Esophagus squamous epithelium (tissue), 4 donors: ENCODE data around the gene SLC39A5.

Experiments used
- POLR2A ChIP-seq, 4 donors: fragments of 450-650 bp; IDR thresholded peaks; one replicate each; pipeline ENCODE4 v1.6.1; 2017; ENCODE audit warnings: antibody characterized with exemption in 4 of 4, mild to moderate bottlenecking in 4 of 4, moderate library complexity in 3 of 4
- TF ChIP-seq, protein P1 (sequence below), 6 experiments: fragments of 450-650 bp in 4 of 6; fragments of 200-600 bp in 2 of 6; sonication (generic) in 2 of 6; IDR thresholded peaks; one replicate each; pipeline ENCODE4 v1.5.1; 2016 to 2019; ENCODE audit warnings: antibody characterized with exemption in 6 of 6, mild to moderate bottlenecking in 4 of 6, moderate library complexity in 4 of 6

DNA sequence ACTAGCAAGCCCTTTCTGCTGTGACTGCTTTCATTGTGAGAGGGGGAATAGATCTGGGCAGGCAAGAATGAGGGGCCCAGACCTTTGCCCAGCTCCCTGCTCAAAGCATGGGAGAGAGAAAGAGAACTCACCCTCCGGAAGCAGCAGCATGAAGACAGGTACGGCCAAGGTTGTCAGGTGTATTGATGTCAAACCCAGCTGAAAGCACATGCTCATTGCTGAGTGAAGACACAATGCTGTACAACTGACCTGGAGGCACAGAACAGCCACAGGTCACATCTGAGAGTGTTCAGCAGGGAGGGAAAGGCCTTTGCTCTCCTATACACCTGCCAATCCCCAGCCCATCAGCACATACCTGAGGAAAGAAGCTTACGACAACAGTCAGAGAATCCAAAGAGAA is 22.8 kb downstream of the SLC39A5 start:
- TF ChIP-seq, protein P1, sequence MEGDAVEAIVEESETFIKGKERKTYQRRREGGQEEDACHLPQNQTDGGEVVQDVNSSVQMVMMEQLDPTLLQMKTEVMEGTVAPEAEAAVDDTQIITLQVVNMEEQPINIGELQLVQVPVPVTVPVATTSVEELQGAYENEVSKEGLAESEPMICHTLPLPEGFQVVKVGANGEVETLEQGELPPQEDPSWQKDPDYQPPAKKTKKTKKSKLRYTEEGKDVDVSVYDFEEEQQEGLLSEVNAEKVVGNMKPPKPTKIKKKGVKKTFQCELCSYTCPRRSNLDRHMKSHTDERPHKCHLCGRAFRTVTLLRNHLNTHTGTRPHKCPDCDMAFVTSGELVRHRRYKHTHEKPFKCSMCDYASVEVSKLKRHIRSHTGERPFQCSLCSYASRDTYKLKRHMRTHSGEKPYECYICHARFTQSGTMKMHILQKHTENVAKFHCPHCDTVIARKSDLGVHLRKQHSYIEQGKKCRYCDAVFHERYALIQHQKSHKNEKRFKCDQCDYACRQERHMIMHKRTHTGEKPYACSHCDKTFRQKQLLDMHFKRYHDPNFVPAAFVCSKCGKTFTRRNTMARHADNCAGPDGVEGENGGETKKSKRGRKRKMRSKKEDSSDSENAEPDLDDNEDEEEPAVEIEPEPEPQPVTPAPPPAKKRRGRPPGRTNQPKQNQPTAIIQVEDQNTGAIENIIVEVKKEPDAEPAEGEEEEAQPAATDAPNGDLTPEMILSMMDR (IDR thresholded peaks at IDR 0.05), result no peak
- no peak for TF ChIP-seq POLR2A (IDR thresholded peaks at IDR 0.05)
